ENCODE measurements around the gene MAGEC1.

GRCh38 chrX:141945426-141945825 is 41.7 kb downstream of the MAGEC1 start:
- TF ChIP-seq CTCF (IDR thresholded peaks at IDR 0.05) (no peak), POLR2A (IDR thresholded peaks at IDR 0.05) (no peak)

All from adrenal gland (tissue), 5 donors.